LNCaP clone FGC (cell line): ENCODE data around the gene TLCD3B.
A peak's percentile ranks its signal among the peaks of the same experiment; 100 is the strongest.
"Not testable (repeated sequence)": the region's sequence is repeated elsewhere in the genome, so short reads cannot be mapped to it uniquely, and the experiment has no call there.

Experiments used
- DNase-seq: peaks from one replicate; pipeline ENCODE4 v3.0.0-alpha.2; 2011; ENCODE audit warnings: low read depth
- H3K4me3 ChIP-seq: 2 replicates; pipeline ENCODE4 v1.5.1; 2011; ENCODE audit warnings: mild to moderate bottlenecking, low read depth, low read length, control low read depth
- CTCF ChIP-seq: IDR thresholded peaks from 2 replicates; pipeline ENCODE4 v1.5.1; 2012; ENCODE audit warnings: mild to moderate bottlenecking; ENCODE audit not compliant: control insufficient read depth, insufficient read depth; ENCODE audit errors: extremely low read depth

TLCD3B gene

GRCh38 chr16:30046178-30046577 lies 15.1 kb upstream of the TLCD3B start:
- no peak overlapping the region for H3K4me3 ChIP-seq
- TF ChIP-seq CTCF = no peak
- DNase-seq = no peak

- DNase-seq = no peak
- H3K4me3 ChIP-seq = no peak overlapping the region
- TF ChIP-seq CTCF = 0 out of 2 replicates have a peak, but pooled peaks have one; percentile 6
Measured at GRCh38 chr16:30041841-30042240, 10.8 kb upstream of the TLCD3B start.

- not testable (repeated sequence) for DNase-seq, H3K4me3 ChIP-seq
Measured at GRCh38 chr16:30040690-30041089, 9.6 kb upstream of the TLCD3B start.

GRCh38 chr16:30040221-30040620 lies 9.2 kb upstream of the TLCD3B start:
- TF ChIP-seq CTCF = no peak
- no peak for DNase-seq
- no peak overlapping the region for H3K4me3 ChIP-seq

GRCh38 chr16:30033270-30033669 lies 2.2 kb upstream of the TLCD3B start:
- no peak overlapping the region for H3K4me3 ChIP-seq
- TF ChIP-seq CTCF = no peak
- DNase-seq = no peak

- H3K4me3 ChIP-seq = no peak overlapping the region
Measured at GRCh38 chr16:30032083-30032819, 1.2 kb upstream of the TLCD3B start.

GRCh38 chr16:30031477-30031918 lies 427 bp upstream of the TLCD3B start:
- no peak for DNase-seq
- no peak for TF ChIP-seq CTCF
- H3K4me3 ChIP-seq = no peak overlapping the region

More at GRCh38 chr16:30032083-30032819, 1.2 kb upstream of the TLCD3B start:
- DNase-seq = peak; percentile 26
- peak; percentile 86 for TF ChIP-seq CTCF
